ENCODE results near the gene CCDC39. TPM values are rescaled to one million over a fixed set of nuclear protein-coding genes. Genes with fewer than 3 reads are reported as not detected.

The CCDC39 gene
- total and polyA plus RNA-seq, 4 donors, result 0.59 to 6.7 (median 3.5) TPM

DNA sequence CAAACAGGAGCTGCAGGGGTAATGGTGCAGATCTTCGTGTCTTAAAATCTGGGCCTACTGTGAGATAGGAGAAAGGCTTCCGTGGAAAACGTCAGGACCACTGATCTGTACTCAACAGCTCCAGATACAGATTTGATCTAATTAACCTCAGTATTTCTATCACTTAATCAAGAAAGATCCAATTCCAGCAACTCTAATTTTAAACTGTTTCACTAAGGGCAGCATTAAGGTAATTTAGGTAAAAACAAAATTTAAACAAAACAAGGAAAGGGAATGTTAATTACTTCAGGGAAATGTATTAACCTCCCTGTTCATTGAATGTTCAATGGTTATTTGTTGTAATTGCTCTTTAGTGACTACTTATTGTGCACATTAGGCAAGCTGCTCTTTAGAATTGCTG lies 103.7 kb downstream of the CCDC39 start:
- H3K4me1 ChIP-seq (ENCODE audit: control insufficient read depth in 5 of 5, insufficient read depth in 5 of 5, low read length in 5 of 5), result no peaks in the 10 kb centered on the region
- no peaks in the 10 kb centered on the region for H3K36me3 ChIP-seq (ENCODE audit: control insufficient read depth in 4 of 4, insufficient read depth in 4 of 4, low read length in 4 of 4)
- no peak for ATAC-seq (ENCODE audit: insufficient read depth, low FRiP score)
- no peak overlapping the region for H3K27ac ChIP-seq (ENCODE audit: low read depth in 1 of 2, low read length in 1 of 2)
- TF ChIP-seq, protein P1, sequence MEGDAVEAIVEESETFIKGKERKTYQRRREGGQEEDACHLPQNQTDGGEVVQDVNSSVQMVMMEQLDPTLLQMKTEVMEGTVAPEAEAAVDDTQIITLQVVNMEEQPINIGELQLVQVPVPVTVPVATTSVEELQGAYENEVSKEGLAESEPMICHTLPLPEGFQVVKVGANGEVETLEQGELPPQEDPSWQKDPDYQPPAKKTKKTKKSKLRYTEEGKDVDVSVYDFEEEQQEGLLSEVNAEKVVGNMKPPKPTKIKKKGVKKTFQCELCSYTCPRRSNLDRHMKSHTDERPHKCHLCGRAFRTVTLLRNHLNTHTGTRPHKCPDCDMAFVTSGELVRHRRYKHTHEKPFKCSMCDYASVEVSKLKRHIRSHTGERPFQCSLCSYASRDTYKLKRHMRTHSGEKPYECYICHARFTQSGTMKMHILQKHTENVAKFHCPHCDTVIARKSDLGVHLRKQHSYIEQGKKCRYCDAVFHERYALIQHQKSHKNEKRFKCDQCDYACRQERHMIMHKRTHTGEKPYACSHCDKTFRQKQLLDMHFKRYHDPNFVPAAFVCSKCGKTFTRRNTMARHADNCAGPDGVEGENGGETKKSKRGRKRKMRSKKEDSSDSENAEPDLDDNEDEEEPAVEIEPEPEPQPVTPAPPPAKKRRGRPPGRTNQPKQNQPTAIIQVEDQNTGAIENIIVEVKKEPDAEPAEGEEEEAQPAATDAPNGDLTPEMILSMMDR (IDR thresholded peaks at IDR 0.05; ENCODE audit: control extremely low read depth, extremely low read depth), result no peak
- no peaks in the 10 kb centered on the region for H3K27me3 ChIP-seq (ENCODE audit: control insufficient read depth in 3 of 3, insufficient read depth in 3 of 3, low read length in 2 of 3)
- no peaks in the 10 kb centered on the region for H3K9me3 ChIP-seq (ENCODE audit: control insufficient read depth in 4 of 4, insufficient read depth in 3 of 4, low read length in 3 of 4)
- no peak overlapping the region for H3K9ac ChIP-seq (ENCODE audit: insufficient read depth in 1 of 2, low read length in 2 of 2)
- H3K4me3 ChIP-seq, result no peak overlapping the region
- DNase-seq, result no peak
- 82 to 84% methylated on average over 3 of the region's 3 CpGs for WGBS, 2 donors

DNA sequence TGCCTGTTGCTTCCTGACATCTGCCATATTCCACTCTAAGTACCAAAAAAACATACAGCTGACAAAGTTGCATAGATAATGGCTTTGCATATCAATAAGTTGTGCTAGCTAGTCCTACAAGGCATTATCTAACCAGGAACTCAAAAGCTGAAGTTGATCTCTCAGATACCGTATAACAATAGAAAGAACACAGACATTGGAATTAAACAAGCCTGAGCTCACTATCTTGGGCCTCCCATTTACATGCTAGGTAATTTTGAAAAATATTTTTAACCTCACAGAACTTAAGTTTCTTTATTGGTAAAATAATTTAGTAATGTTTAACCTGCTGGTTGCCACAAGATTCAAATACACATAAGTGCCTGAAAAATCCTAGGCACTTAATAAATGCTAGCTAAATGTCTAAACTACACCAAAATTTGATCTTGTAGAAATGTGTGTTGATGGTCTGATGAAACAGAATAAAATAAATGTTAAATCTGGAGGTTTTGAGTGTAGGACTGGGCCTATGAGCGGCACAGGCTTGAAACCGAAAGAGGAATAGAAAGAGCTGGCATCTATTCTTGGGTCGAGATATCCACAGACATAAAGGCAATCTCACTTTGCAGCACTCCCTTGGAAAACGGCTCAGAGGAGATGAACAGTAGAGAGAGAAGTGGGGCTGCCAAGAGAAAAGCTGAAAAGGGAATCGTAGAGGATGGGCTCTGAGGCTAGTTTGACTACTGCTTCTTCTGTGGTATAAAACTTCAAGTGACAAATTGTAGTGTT lies 107.3 kb downstream of the CCDC39 start:
- 75 to 76% methylated on average over 6 of the region's 6 CpGs for WGBS, 2 donors
- Histone ChIP-seq H3K36me3 (ENCODE audit: control insufficient read depth in 4 of 4, insufficient read depth in 4 of 4, low read length in 4 of 4) (no peaks in the 10 kb centered on the region), H3K4me3 (no peak overlapping the region), H3K27ac (ENCODE audit: low read depth in 1 of 2, low read length in 1 of 2) (no peak overlapping the region), H3K9me3 (ENCODE audit: control insufficient read depth in 4 of 4, insufficient read depth in 3 of 4, low read length in 3 of 4) (no peaks in the 10 kb centered on the region), H3K27me3 (ENCODE audit: control insufficient read depth in 3 of 3, insufficient read depth in 3 of 3, low read length in 2 of 3) (peaks cover 0 to 5% (median 0%) of the 10 kb centered on the region in 3 donors), H3K9ac (ENCODE audit: insufficient read depth in 1 of 2, low read length in 2 of 2) (no peak overlapping the region), H3K4me1 (ENCODE audit: control insufficient read depth in 5 of 5, insufficient read depth in 5 of 5, low read length in 5 of 5) (no peaks in the 10 kb centered on the region)
- TF ChIP-seq, protein P1 (IDR thresholded peaks at IDR 0.05; ENCODE audit: control extremely low read depth, extremely low read depth), result no peak
- DNase-seq (no peak), ATAC-seq (ENCODE audit: insufficient read depth, low FRiP score) (no peak)

GRCh38 chr3:180570238-180570637 lies 109.1 kb downstream of the CCDC39 start:
- ATAC-seq (ENCODE audit: insufficient read depth, low FRiP score), result no peak
- H3K4me1 ChIP-seq (ENCODE audit: control insufficient read depth in 5 of 5, insufficient read depth in 5 of 5, low read length in 5 of 5), result no peaks in the 10 kb centered on the region
- H3K27ac ChIP-seq (ENCODE audit: low read depth in 1 of 2, low read length in 1 of 2), result no peak overlapping the region
- no peak for DNase-seq
- WGBS, 2 donors, result 67 to 71% methylated on average over 4 of the region's 4 CpGs
- H3K9ac ChIP-seq (ENCODE audit: insufficient read depth in 1 of 2, low read length in 2 of 2), result no peak overlapping the region
- no peaks in the 10 kb centered on the region for H3K36me3 ChIP-seq (ENCODE audit: control insufficient read depth in 4 of 4, insufficient read depth in 4 of 4, low read length in 4 of 4)
- H3K9me3 ChIP-seq (ENCODE audit: control insufficient read depth in 4 of 4, insufficient read depth in 3 of 4, low read length in 3 of 4), result no peaks in the 10 kb centered on the region
- TF ChIP-seq, protein P1 (IDR thresholded peaks at IDR 0.05; ENCODE audit: control extremely low read depth, extremely low read depth), result no peak
- H3K4me3 ChIP-seq, result no peak overlapping the region
- H3K27me3 ChIP-seq (ENCODE audit: control insufficient read depth in 3 of 3, insufficient read depth in 3 of 3, low read length in 2 of 3), result peaks cover 0 to 5% (median 0%) of the 10 kb centered on the region in 3 donors
